ENCODE measurements around the gene MIGA2. TPM values are rescaled to one million over a fixed set of nuclear protein-coding genes. Genes with fewer than 3 reads are reported as not detected.

MIGA2 gene
- total RNA-seq (2014; rRNA removed) (29.6 TPM in 2 replicates), Bru-seq, nascent RNA (percentile 50 among the genes with signal in this experiment), BruChase-seq, experiment 1, labeled RNA remaining after a 6-hour chase (percentile 64 among the genes with signal in this experiment), BruChase-seq, experiment 2, labeled RNA remaining after a 2-hour chase (percentile 59 among the genes with signal in this experiment)
- long read RNA-seq, partial matches to known transcripts = 26 of 70 reads
- long read RNA-seq, other reads (novel, unspliced or antisense) = 39 of 70 reads

- H3K4me3 ChIP-seq (ENCODE audit: low read length) = peak within 1 kb of the TSS; percentile 78
- H4K20me1 ChIP-seq (ENCODE audit: low read length) = no peaks in the 10 kb centered on the region
These were observed at the start of gene MIGA2 for GRCh38 chr9:129036241-129036922. TSS of gene MIGA2 (plus strand) at chr9:129036626. CDS start at chr9:129040595, 3,969 bp downstream.

GRCh38 chr9:128986671-128987070 is 49.8 kb upstream of the MIGA2 start:
- TF ChIP-seq EZH2 (IDR thresholded peaks at IDR 0.05; ENCODE audit: low read length, unreplicated experiment) = no peak
- TF ChIP-seq CTCF (conservative IDR thresholded peaks at IDR 0.05; ENCODE audit: low read depth, low read length) = no peak
- no peak for TF ChIP-seq EZH2phosphoT487 (IDR thresholded peaks at IDR 0.05; ENCODE audit: borderline replicate concordance, low read length)
- Histone ChIP-seq H3K4me2 (ENCODE audit: low read length) (no peak overlapping the region), H3K9me2 (replicated peaks; ENCODE audit: low read length) (no peaks in the 10 kb centered on the region), H4K20me1 (ENCODE audit: low read length) (no peaks in the 10 kb centered on the region), H3K4me3 (ENCODE audit: low read length) (no peak overlapping the region), H3K4me1 (ENCODE audit: insufficient read depth, low read length) (peaks cover 7% of the 10 kb centered on the region; the same call in 1 of the 2 replicates), H3K9ac (ENCODE audit: low read length) (no peak overlapping the region), H3K27me3 (ENCODE audit: low read length) (no peaks in the 10 kb centered on the region), H3F3A (ENCODE audit: low read length, unreplicated experiment) (no peaks in the 10 kb centered on the region), H3K36me3 (ENCODE audit: low read depth, low read length) (peaks cover 23% of the 10 kb centered on the region), H3K27ac (ENCODE audit: low read length) (no peak overlapping the region), H2AFZ (ENCODE audit: low read length) (no peak overlapping the region), H3K9me3 (ENCODE audit: low read length) (no peaks in the 10 kb centered on the region), H3K79me2 (ENCODE audit: low read length) (no peaks in the 10 kb centered on the region)
- CTCF ChIA-PET = no interaction called here
- BruUV-seq (replicated peaks) = no TSS peak
- DNase-seq (no peak), ATAC-seq (no peak)
- intact Hi-C loops (cut with micrococcal nuclease) = no loop called here
- POLR2A ChIA-PET (ENCODE audit: unreplicated experiment) = no interaction called here

More at GRCh38 chr9:129036241-129036922, at the start of gene MIGA2:
- Histone ChIP-seq H3K9me2 (replicated peaks; ENCODE audit: low read length) (no peaks in the 10 kb centered on the region), H3K79me2 (ENCODE audit: low read length) (peaks cover 21% of the 10 kb centered on the region), H3K9ac (ENCODE audit: low read length) (peak within 1 kb of the TSS; percentile 60), H3K36me3 (ENCODE audit: low read depth, low read length) (no peaks in the 10 kb centered on the region), H3K27me3 (ENCODE audit: low read length) (no peaks in the 10 kb centered on the region), H3K9me3 (ENCODE audit: low read length) (no peaks in the 10 kb centered on the region), H2AFZ (ENCODE audit: low read length) (peak within 1 kb of the TSS; percentile 99), H3K4me1 (ENCODE audit: insufficient read depth, low read length) (peaks cover 8% of the 10 kb centered on the region; the same call in 1 of the 2 replicates), H3K4me2 (ENCODE audit: low read length) (peak within 1 kb of the TSS; percentile 94), H3K27ac (ENCODE audit: low read length) (no peak within 1 kb of the TSS), H3F3A (ENCODE audit: low read length, unreplicated experiment) (no peaks in the 10 kb centered on the region)
- ChIA-PET CTCF (no interaction called here), POLR2A (ENCODE audit: unreplicated experiment) (interaction anchor here (0.5 to 0.6 kb wide), 2 partner anchors 44 to 799 kb away, joined by 5 to 6 read pairs; partner anchors contain the start of gene DOLPP1)
- no TSS peak for BruUV-seq (replicated peaks)
- intact Hi-C loops (cut with micrococcal nuclease) = no loop called here
- ATAC-seq = peak; percentile 95
- TF ChIP-seq EZH2 (IDR thresholded peaks at IDR 0.05; ENCODE audit: low read length, unreplicated experiment) = no peak
- TF ChIP-seq EZH2phosphoT487 (IDR thresholded peaks at IDR 0.05; ENCODE audit: borderline replicate concordance, low read length) = no peak
- TF ChIP-seq CTCF (conservative IDR thresholded peaks at IDR 0.05; ENCODE audit: low read depth, low read length) = no peak
- peak; percentile 96 for DNase-seq

All from PC-3 (cell line).